Activated CD8-positive, alpha-beta memory T cell treated with anti-CD3 and anti-CD28 coated beads, Interleukin-2, amount 10 ng/mL, durations not matched to agents 7 days and 5 days (primary cell): ENCODE data around the gene PLSCR4. TPM values are rescaled to one million over a fixed set of nuclear protein-coding genes. Genes with fewer than 3 reads are reported as not detected.
"Not testable (repeated sequence)": the region's sequence is repeated elsewhere in the genome, so short reads cannot be mapped to it uniquely, and the experiment has no call there.

ENCODE experiments used
- ATAC-seq: fragments of 150-1000 bp; cut with Tn5 transposase; one replicate; pipeline ENCODE4 v1.10.0; 2021; ENCODE audit warnings: moderate library complexity
- CTCF ChIA-PET: fragments of 350-600 bp; sonication (Branson Sonifier 250); formaldehyde crosslinking; loops from one replicate; lab custom pipeline; 2021; ENCODE audit warnings: antibody characterized with exemption; lab: Charles Lee
- DNase-seq: peaks from one replicate; pipeline ENCODE4 v3.0.0-alpha.2; 2020
- H3K27ac Mint-ChIP-seq: one replicate; pipeline ENCODE4 v1.8.0; 2021; ENCODE audit warnings: mild to moderate bottlenecking, mixed read lengths
- H3K27me3 Mint-ChIP-seq: one replicate; pipeline ENCODE4 v1.8.0; 2021; ENCODE audit warnings: mixed read lengths
- H3K36me3 Mint-ChIP-seq: one replicate; pipeline ENCODE4 v1.8.0; 2021; ENCODE audit warnings: mild to moderate bottlenecking, mixed read lengths
- H3K4me1 Mint-ChIP-seq: one replicate; pipeline ENCODE4 v1.8.0; 2021; ENCODE audit warnings: mixed read lengths
- H3K4me3 Mint-ChIP-seq: one replicate; pipeline ENCODE4 v1.8.0; 2021; ENCODE audit warnings: mild to moderate bottlenecking, moderate library complexity, mixed read lengths
- H3K9me3 Mint-ChIP-seq: one replicate; pipeline ENCODE4 v1.8.0; 2022; ENCODE audit warnings: low read depth, mixed read lengths
- total RNA-seq, 2 experiments: library from RNA; stranded (reverse); gene quantifications; one replicate each; pipeline ENCODE4 v1.2.3, GENCODE V29; 2021

PLSCR4 gene, protein sequence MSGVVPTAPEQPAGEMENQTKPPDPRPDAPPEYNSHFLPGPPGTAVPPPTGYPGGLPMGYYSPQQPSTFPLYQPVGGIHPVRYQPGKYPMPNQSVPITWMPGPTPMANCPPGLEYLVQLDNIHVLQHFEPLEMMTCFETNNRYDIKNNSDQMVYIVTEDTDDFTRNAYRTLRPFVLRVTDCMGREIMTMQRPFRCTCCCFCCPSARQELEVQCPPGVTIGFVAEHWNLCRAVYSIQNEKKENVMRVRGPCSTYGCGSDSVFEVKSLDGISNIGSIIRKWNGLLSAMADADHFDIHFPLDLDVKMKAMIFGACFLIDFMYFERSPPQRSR
- total RNA-seq: not detected

- H3K36me3 Mint-ChIP-seq: no peaks in the 10 kb centered on the region
- H3K27ac Mint-ChIP-seq: no peak within 1 kb of the TSS
- ATAC-seq (peak; percentile 84), DNase-seq (no peak)
- peak within 1 kb of the TSS; percentile 69 for H3K4me3 Mint-ChIP-seq
- CTCF ChIA-PET: no interaction called here
- H3K4me1 Mint-ChIP-seq: peaks cover 6% of the 10 kb centered on the region
- peaks cover 37% of the 10 kb centered on the region for H3K27me3 Mint-ChIP-seq
- H3K9me3 Mint-ChIP-seq: no peaks in the 10 kb centered on the region
Measured at GRCh38 chr3:146250449-146251382, at the start of gene PLSCR4. Gene PLSCR4 (minus strand): TSS chr3:146251105. CDS start chr3:146222071, 29,034 bp downstream.

GRCh38 chr3:146293401-146293800 is 42.5 kb upstream of the PLSCR4 start:
- H3K27me3 Mint-ChIP-seq, H3K4me3 Mint-ChIP-seq, H3K9me3 Mint-ChIP-seq, H3K4me1 Mint-ChIP-seq, H3K36me3 Mint-ChIP-seq, ATAC-seq, DNase-seq, H3K27ac Mint-ChIP-seq: not testable (repeated sequence)
- CTCF ChIA-PET: interaction anchor here (0.7 kb wide), 1 partner anchor 95 kb away, joined by 4 read pairs; no protein-coding TSS in a partner anchor

DNA sequence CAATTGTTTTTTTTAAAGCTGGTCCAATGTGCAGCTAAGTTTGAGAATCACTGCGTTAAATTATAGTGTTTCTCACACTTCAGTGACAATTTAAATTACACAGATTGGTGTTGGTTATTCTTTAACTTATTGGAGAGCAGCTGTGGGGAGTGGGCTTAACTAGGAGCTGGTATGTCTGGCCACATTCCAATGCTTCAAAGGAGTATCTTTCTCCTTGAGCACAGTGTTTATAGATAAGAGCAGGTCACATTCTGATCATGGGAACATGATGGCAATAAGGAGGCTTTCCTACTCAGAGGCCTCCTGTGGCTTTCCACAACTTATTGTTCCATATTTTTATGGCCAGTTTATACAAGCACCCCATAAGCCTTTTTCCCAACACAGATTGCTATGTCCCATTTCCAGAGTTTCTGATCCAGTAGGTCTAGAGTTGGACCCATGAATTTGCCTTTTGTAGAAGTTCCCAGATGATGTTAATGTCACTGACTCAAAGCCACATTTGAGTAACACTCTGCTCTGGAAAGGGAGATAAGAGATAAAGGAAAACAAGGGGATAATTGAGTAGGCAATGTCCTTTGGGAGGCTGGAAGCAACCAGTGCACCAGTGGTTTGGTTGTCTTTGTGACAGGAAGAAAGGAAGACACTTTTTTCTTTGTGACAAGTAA is 33.0 kb upstream of the PLSCR4 start:
- CTCF ChIA-PET: no interaction called here
- no peaks in the 10 kb centered on the region for H3K27me3 Mint-ChIP-seq

DNA sequence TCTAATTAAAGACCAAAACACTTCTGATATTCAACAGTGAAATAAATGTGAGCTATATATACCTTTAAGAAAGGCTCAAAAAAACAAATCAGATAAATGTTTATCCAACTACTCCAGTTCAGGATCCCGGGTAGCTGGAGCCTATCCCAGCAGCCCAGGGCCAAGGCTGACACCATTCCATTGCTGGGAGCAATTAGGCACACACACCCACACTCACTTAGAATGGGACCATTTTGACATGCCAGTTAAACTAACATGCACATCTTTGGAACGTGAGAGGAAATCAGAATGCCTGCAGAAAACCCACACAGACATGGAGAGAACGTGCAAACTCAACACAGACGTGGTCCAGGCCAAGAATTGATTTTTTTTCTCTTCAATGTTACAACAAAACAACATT is 30.0 kb upstream of the PLSCR4 start:
- H3K4me1 Mint-ChIP-seq: no peaks in the 10 kb centered on the region
- no peaks in the 10 kb centered on the region for H3K36me3 Mint-ChIP-seq
- no peak overlapping the region for H3K27ac Mint-ChIP-seq
- H3K4me3 Mint-ChIP-seq: no peak overlapping the region
- CTCF ChIA-PET: no interaction called here
- DNase-seq: no peak
- no peaks in the 10 kb centered on the region for H3K9me3 Mint-ChIP-seq
- no peaks in the 10 kb centered on the region for H3K27me3 Mint-ChIP-seq
- ATAC-seq: no peak

More for the DNA sequence above, 33.0 kb upstream of the PLSCR4 start:
- Mint-ChIP-seq H3K36me3 (no peaks in the 10 kb centered on the region), H3K4me1 (no peaks in the 10 kb centered on the region), H3K9me3 (no peaks in the 10 kb centered on the region), H3K4me3 (no peak overlapping the region), H3K27ac (no peak overlapping the region)
- no peak for DNase-seq
- no peak for ATAC-seq

DNA sequence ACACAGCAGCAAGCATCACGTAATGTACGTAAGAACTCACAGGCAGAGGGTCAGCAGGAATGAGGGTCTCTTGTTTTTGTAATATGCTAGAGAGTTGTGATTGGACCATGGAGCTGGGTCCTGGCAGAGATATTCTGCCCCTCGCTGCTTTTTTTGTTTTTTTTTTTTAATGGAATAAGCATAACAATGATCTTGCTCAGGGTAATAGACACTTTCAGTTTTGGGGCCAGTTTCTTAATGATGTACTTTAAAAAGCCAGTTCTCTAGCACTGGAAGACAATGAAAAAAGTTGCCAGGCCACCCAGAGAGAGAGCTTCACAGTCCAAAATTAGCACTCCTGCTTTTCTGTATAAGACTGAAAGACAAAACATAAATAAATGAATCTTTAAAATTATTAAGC is 29.0 kb upstream of the PLSCR4 start:
- H3K27ac Mint-ChIP-seq: no peak overlapping the region
- no peaks in the 10 kb centered on the region for H3K9me3 Mint-ChIP-seq
- H3K4me3 Mint-ChIP-seq: no peak overlapping the region
- H3K4me1 Mint-ChIP-seq: no peaks in the 10 kb centered on the region
- ATAC-seq (no peak), DNase-seq (no peak)
- H3K27me3 Mint-ChIP-seq: no peaks in the 10 kb centered on the region
- CTCF ChIA-PET: no interaction called here
- no peaks in the 10 kb centered on the region for H3K36me3 Mint-ChIP-seq

GRCh38 chr3:146279013-146279412 is 28.1 kb upstream of the PLSCR4 start:
- H3K9me3 Mint-ChIP-seq: no peaks in the 10 kb centered on the region
- ATAC-seq (no peak), DNase-seq (no peak)
- H3K27me3 Mint-ChIP-seq: no peaks in the 10 kb centered on the region
- CTCF ChIA-PET: no interaction called here
- H3K36me3 Mint-ChIP-seq: no peaks in the 10 kb centered on the region
- H3K4me1 Mint-ChIP-seq: no peaks in the 10 kb centered on the region
- no peak overlapping the region for H3K4me3 Mint-ChIP-seq
- H3K27ac Mint-ChIP-seq: no peak overlapping the region

- no peak overlapping the region for H3K27ac Mint-ChIP-seq
- H3K4me3 Mint-ChIP-seq: no peak overlapping the region
- CTCF ChIA-PET: no interaction called here
Measured at GRCh38 chr3:146277953-146278631, 27.2 kb upstream of the PLSCR4 start.

DNA sequence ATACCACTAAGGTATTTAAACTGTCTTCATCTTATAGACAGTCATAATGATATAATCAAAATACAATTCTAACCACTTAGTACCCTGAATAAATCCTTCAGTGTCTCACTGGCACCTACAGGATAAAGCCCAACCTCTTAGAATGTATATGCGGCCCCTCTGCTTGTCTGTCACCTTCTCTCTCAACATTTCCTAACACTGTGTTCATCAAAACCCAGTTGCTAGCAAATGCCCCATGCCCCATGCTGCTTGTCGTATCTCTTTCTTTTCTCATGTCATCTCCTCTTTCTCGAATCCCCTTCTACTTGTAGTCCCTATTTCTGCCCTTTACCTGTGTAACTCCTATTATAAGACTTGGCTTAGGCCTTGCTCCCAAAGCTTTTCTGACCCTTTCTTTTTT is 24.6 kb upstream of the PLSCR4 start:
- ATAC-seq (no peak), DNase-seq (no peak)
- no peak overlapping the region for H3K27ac Mint-ChIP-seq
- H3K4me3 Mint-ChIP-seq: no peak overlapping the region
- H3K36me3 Mint-ChIP-seq: no peaks in the 10 kb centered on the region
- H3K27me3 Mint-ChIP-seq: no peaks in the 10 kb centered on the region
- H3K4me1 Mint-ChIP-seq: no peaks in the 10 kb centered on the region
- H3K9me3 Mint-ChIP-seq: no peaks in the 10 kb centered on the region
- CTCF ChIA-PET: no interaction called here

More at GRCh38 chr3:146277953-146278631, 27.2 kb upstream of the PLSCR4 start:
- DNase-seq (no peak), ATAC-seq (no peak)
- Mint-ChIP-seq H3K4me1 (no peaks in the 10 kb centered on the region), H3K9me3 (no peaks in the 10 kb centered on the region), H3K27me3 (no peaks in the 10 kb centered on the region), H3K36me3 (no peaks in the 10 kb centered on the region)

- no peaks in the 10 kb centered on the region for H3K9me3 Mint-ChIP-seq
- DNase-seq: no peak
- H3K4me1 Mint-ChIP-seq: no peaks in the 10 kb centered on the region
- no peak overlapping the region for H3K4me3 Mint-ChIP-seq
- no peaks in the 10 kb centered on the region for H3K36me3 Mint-ChIP-seq
- no peaks in the 10 kb centered on the region for H3K27me3 Mint-ChIP-seq
- H3K27ac Mint-ChIP-seq: no peak overlapping the region
- CTCF ChIA-PET: no interaction called here
- ATAC-seq: no peak
Measured at GRCh38 chr3:146274833-146275232, 23.9 kb upstream of the PLSCR4 start.

DNA sequence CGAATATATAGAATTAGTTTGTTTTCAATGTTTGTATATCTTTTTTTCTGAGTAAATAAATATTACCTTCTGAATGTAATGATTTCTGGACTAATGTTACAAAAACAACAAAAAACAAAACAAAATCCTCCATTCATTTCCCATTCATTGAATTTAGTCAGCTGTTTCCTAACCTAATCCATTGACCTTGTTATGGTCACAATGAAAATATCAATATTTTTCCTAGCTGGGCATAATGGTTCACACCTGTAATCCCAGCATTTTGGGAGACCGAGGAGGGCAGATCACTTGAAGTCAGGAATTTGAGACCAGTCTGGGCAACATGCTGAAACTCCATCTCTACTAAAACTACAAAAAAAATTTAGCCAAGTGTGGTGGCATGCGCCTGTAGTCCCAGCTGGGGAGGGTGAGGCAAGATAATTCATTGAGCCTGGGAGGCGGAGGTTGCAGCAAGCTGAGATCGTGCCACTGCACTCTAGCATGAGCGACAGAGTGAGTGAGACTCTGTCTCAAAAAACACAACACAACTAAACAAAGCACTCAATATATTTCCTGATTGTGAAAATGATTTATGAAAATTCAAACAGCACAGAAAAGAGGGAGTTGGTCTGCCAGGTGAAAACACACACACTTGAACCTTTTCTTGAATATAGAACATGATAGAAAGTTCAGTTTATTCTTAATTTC is 23.0 kb upstream of the PLSCR4 start:
- no peak overlapping the region for H3K27ac Mint-ChIP-seq
- H3K36me3 Mint-ChIP-seq: no peaks in the 10 kb centered on the region
- ATAC-seq (no peak), DNase-seq (no peak)
- no peak overlapping the region for H3K4me3 Mint-ChIP-seq
- no peaks in the 10 kb centered on the region for H3K27me3 Mint-ChIP-seq
- no peaks in the 10 kb centered on the region for H3K9me3 Mint-ChIP-seq
- CTCF ChIA-PET: no interaction called here
- H3K4me1 Mint-ChIP-seq: no peaks in the 10 kb centered on the region

- CTCF ChIA-PET: no interaction called here
- no peak overlapping the region for H3K27ac Mint-ChIP-seq
- no peaks in the 10 kb centered on the region for H3K9me3 Mint-ChIP-seq
- ATAC-seq (no peak), DNase-seq (no peak)
- H3K4me3 Mint-ChIP-seq: no peak overlapping the region
- H3K4me1 Mint-ChIP-seq: no peaks in the 10 kb centered on the region
- H3K27me3 Mint-ChIP-seq: no peaks in the 10 kb centered on the region
- no peaks in the 10 kb centered on the region for H3K36me3 Mint-ChIP-seq
Measured at GRCh38 chr3:146271180-146271579, 20.3 kb upstream of the PLSCR4 start.

DNA sequence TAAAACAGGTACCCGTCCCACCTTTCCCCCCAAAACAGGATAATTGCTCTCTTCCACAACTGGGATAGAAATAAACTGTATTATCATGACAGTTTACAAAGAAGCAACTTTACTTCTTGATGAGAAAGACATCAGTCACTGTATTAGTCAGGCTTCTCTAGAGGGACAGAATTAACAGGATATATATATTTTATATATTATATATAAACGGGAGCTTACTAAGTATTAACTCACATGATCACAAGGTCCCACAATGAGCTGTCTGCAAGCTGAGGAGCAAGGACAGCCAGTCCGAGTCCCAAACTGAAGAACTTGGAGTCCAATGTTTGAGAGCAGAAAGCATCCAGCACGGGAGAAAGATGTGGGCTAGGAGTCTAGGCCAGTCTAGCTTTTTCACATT is 18.4 kb upstream of the PLSCR4 start:
- no peak for ATAC-seq
- Mint-ChIP-seq H3K27ac (no peak overlapping the region), H3K4me1 (no peaks in the 10 kb centered on the region), H3K36me3 (no peaks in the 10 kb centered on the region), H3K27me3 (no peaks in the 10 kb centered on the region), H3K4me3 (no peak overlapping the region), H3K9me3 (no peaks in the 10 kb centered on the region)
- DNase-seq: no peak
- CTCF ChIA-PET: no interaction called here
